HS-27A (cell line): ENCODE results near the gene AEN.
"Not testable (repeated sequence)": the region's sequence is repeated elsewhere in the genome, so short reads cannot be mapped to it uniquely, and the experiment has no call there.

ENCODE experiments used
- DNase-seq: peaks from one replicate; pipeline ENCODE4 v3.0.0-alpha.2; 2012; ENCODE audit warnings: low read depth, missing footprints

The AEN gene

GRCh38 chr15:88630798-88631463, 9.8 kb downstream of the AEN start:
- no peak for DNase-seq

GRCh38 chr15:88631464-88632028, 10.4 kb downstream of the AEN start:
- no peak for DNase-seq

DNA sequence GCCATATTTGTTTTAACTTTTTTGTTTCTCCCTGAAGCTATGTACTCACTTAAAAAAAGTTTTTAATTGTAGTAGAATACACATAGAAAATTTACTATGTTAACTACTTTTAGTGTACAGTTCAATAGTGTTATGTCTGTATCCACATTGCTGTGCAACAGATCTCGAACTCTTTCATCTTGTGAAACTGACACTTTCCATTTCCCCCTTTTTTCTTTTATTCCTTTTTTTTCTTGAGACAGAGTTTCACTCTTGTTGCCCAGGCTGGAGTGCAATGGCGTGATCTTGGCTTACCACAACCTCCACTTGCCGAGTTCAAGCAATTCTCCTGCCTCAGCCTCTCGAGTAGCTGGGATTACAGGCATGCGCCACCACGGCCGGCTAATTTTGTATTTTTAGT, 11.7 kb downstream of the AEN start:
- DNase-seq = not testable (repeated sequence)

- no peak for DNase-seq
Observed at GRCh38 chr15:88634449-88634848, 13.3 kb downstream of the AEN start.

- no peak for DNase-seq
Observed at GRCh38 chr15:88635318-88635717, 14.2 kb downstream of the AEN start.

DNA sequence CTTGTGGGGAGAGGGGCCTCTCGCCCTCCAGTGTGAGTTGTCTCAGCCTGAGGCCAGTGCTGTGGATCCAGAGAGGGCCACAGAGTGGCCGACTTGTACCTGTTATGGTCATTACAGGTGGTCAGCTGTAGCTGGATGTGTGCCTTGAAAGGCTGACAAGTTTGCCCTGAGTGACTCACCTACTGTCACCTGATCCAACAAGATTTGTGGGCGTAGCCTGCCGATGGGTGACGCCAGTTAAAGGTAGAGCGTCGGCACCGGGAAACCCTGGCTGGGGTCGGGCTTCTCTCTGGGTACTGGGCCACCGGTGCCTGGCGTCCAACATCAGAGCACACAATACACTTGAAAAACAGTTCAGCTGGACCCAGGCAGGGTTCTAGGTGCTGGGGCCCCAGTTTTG, 14.9 kb downstream of the AEN start:
- no peak for DNase-seq

DNA sequence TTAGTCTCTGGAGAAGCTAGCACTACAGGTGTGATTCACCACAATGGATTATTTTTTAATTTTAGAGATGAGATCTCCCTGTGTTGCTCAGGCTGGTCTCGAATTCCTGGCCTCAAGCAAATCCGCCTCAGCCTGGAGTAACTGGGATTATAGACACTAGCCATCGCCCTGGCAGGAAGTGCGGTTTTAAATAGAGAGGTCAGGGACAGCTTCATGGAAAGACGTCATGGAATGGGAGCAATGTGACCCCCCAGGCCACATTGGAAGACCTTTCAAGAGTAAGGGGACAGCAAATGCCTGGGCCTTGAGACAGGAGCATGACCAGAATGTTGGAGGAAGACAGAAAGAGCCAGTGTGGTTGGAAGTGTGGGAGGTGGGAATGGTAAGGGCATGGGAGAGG, 15.5 kb downstream of the AEN start:
- DNase-seq = no peak

GRCh38 chr15:88637436-88637835, 16.3 kb downstream of the AEN start:
- DNase-seq = no peak

GRCh38 chr15:88637841-88638625, 16.9 kb downstream of the AEN start:
- no peak for DNase-seq

DNA sequence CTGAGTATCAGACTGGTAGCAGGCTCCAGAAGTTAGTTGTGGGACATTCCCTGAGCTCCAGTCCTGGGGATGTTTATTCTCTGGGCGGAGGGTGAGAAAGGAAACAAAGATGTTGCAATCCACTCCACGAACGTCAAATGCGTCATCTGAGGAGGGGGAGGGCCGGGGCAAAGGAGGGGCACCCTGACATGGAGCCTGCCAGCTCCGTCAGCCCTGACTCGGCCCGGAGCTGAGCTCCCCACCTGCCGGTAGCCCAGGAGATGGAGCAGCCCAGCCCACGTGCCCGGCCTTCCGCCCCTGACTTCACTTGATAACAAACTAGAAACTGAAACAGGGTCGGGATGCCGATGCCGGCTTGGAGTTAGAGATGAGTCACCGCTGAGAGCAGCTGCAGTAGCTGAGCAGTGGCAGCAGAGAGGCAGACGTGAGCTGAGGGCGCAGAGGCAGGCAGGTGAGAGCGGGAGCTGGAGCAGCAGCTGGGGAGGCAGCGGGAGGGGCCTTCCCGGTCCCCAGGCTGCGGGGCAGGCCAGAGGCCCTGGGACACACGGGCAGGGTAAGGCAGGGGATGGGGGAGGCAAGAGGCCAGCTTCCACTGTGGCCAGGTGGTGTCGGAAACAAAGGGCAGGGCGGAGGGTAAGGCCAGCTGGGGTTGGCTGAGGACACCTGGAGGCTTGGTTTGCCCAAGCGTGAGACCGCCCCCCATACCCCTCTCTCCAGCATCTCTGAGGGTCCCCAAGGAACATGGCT, 17.7 kb downstream of the AEN start, which contains the start of gene ISG20:
Gene ISG20 (plus strand): TSS at position 391 of the 747 bp plus-strand sequence. CDS start 351 bp downstream, at position 742.
- peak; percentile 96 for DNase-seq

GRCh38 chr15:88641959-88642452, 20.9 kb downstream of the AEN start:
- DNase-seq = no peak

- not testable (repeated sequence) for DNase-seq
Observed at GRCh38 chr15:88642514-88642913, 21.4 kb downstream of the AEN start.

- no peak for DNase-seq
Observed at GRCh38 chr15:88644741-88645140, 23.6 kb downstream of the AEN start.

DNA sequence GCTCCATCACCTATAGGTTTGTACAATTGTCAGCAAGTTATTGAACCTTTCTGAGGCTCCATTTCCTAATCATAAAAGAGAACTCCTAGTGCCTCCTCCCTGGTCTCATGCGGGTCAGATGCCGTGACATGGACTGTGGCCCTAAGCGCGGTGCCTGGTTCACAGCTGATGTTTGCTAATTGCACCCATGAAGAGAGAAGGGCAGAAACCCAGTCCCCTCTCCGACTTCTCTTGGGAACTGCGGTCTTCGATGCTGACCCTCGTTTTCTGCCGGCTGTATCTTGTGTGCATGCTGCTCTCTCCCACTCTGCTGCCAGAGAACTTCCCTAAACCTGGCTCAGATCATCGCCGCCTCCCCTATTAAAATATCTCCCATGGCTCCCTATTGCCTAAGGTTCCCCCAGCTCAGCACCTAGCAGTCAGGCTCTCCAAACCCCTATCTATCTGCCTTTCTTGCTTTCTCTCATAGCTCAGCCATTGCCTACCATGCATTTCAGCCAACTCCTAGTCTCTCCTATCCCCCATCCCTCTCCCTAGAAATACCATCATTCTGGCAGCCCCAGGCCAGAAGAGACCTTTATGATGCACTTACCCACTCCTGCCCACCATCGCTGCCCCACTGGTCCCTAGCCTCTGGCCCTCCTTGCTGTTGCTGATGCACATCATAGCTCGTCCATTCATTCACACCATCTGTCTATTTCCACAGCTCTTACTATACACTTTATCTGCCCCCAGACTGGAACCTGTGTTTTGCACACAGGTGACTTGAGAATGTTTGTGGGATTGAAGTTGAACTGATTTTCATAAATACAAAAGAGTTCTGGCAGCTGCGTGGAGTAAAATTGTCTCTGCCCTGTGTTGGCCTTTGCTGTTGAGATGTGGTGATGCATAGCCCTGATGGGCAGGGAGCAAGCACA, 24.3 kb downstream of the AEN start:
- DNase-seq = no peak

DNA sequence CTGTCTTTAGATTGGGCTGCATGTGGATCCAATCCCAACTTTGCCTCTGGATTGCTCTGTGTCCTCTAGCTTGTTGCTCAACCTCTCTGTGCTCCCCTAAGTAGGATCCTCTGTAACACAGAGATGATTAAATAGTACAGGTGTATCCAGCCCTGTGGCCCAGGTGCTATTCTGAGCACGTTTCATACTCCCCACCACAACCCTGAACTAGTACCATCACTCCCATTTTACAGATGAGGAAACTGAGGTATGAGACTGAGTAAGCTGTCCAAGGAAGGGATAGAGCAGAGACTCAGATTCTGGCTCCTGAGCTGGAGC, 24.9 kb downstream of the AEN start:
- DNase-seq = no peak

- no peak for DNase-seq
Observed at GRCh38 chr15:88646951-88647350, 25.8 kb downstream of the AEN start.

GRCh38 chr15:88647351-88648105, 26.4 kb downstream of the AEN start:
- DNase-seq = no peak

- no peak for DNase-seq
Observed at GRCh38 chr15:88648357-88649214, 27.4 kb downstream of the AEN start.

- no peak for DNase-seq
Observed at GRCh38 chr15:88649286-88649733, 28.2 kb downstream of the AEN start.
